SK-N-MC (cell line): ENCODE results near the gene NGRN.

ENCODE experiments used
- EZH2 ChIP-seq: fragments of 200-600 bp; sonication (generic); IDR thresholded peaks from one replicate; pipeline ENCODE4 v1.6.1; 2017; ENCODE audit warnings: antibody characterized with exemption
- POLR2AphosphoS5 ChIP-seq: IDR thresholded peaks from 2 replicates; pipeline ENCODE4 v1.6.1; 2012; ENCODE audit warnings: mild to moderate bottlenecking, low read depth, low read length, borderline replicate concordance

GRCh38 chr15:90225047-90225446 is 40.4 kb upstream of the NGRN start:
- no peak for TF ChIP-seq POLR2AphosphoS5
- no peak for TF ChIP-seq EZH2
